SK-N-SH treated with all-trans-retinoic acid at 6 μM for 48 hours (cell line): ENCODE results near the gene LRRC25.

Experiments used
- ATAC-seq: fragments of 200-7000 bp; cut with Tn5 transposase; 3 replicates; pipeline ENCODE4 v1.9.1; 2020; ENCODE audit warnings: mild to moderate bottlenecking, moderate library complexity
- BACH2 ChIP-seq: fragments of 250-450 bp; sonication (Bioruptor Pico); IDR thresholded peaks from 2 replicates; pipeline ENCODE4 v1.9.0; 2021; ENCODE audit warnings: mild to moderate bottlenecking, borderline replicate concordance
- CSDC2 ChIP-seq: fragments of 250-450 bp; sonication (Bioruptor Pico); IDR thresholded peaks from 2 replicates; pipeline ENCODE4 v1.5.0; 2020; ENCODE audit warnings: mild to moderate bottlenecking, moderate library complexity
- ISL1 ChIP-seq: fragments of 250-450 bp; sonication (Bioruptor Pico); IDR thresholded peaks from 2 replicates; pipeline ENCODE4 v2.1.2; 2022; ENCODE audit warnings: mild to moderate bottlenecking, moderate library complexity
- PATZ1 ChIP-seq: fragments of 250-450 bp; sonication (Bioruptor Pico); IDR thresholded peaks from 2 replicates; pipeline ENCODE4 v1.8.0; 2020; ENCODE audit warnings: mild to moderate bottlenecking, moderate library complexity, borderline replicate concordance
- PPARA ChIP-seq: fragments of 250-450 bp; sonication (Bioruptor Pico); IDR thresholded peaks from 2 replicates; pipeline ENCODE4 v1.5.0; 2020; ENCODE audit warnings: mild to moderate bottlenecking, borderline replicate concordance
- SNAI2 ChIP-seq: fragments of 250-450 bp; sonication (Bioruptor Pico); IDR thresholded peaks from 2 replicates; pipeline ENCODE4 v1.5.0; 2020; ENCODE audit warnings: mild to moderate bottlenecking, moderate library complexity
- TCF4 ChIP-seq: fragments of 250-450 bp; sonication (Bioruptor Pico); IDR thresholded peaks from 2 replicates; pipeline ENCODE4 v1.8.0; 2021; ENCODE audit warnings: mild to moderate bottlenecking, moderate library complexity, borderline replicate concordance
- TOX ChIP-seq: fragments of 250-450 bp; sonication (Bioruptor Pico); IDR thresholded peaks from 2 replicates; pipeline ENCODE4 v1.8.0; 2021; ENCODE audit warnings: mild to moderate bottlenecking, moderate library complexity, borderline replicate concordance
- TSHZ2 ChIP-seq: fragments of 250-450 bp; sonication (Bioruptor Pico); IDR thresholded peaks from 2 replicates; pipeline ENCODE4 v1.5.0; 2020; ENCODE audit warnings: mild to moderate bottlenecking, moderate library complexity
- ZC3H10 ChIP-seq: fragments of 250-450 bp; sonication (Bioruptor Pico); IDR thresholded peaks from 2 replicates; pipeline ENCODE4 v1.5.1; 2021; ENCODE audit warnings: mild to moderate bottlenecking, moderate library complexity
- ZFP3 ChIP-seq: fragments of 250-450 bp; sonication (Bioruptor Pico); IDR thresholded peaks from 2 replicates; pipeline ENCODE4 v1.5.0; 2020; ENCODE audit warnings: mild to moderate bottlenecking, moderate library complexity
- ZFP30 ChIP-seq: fragments of 450-650 bp; formaldehyde crosslinking; IDR thresholded peaks from 2 replicates; pipeline ENCODE4 v1.5.0; 2022; ENCODE audit warnings: mild to moderate bottlenecking, moderate library complexity
- ZNF565 ChIP-seq: fragments of 450-650 bp; formaldehyde crosslinking; conservative IDR thresholded peaks from 2 replicates; pipeline ENCODE4 v1.5.0; 2020; ENCODE audit warnings: low read depth, mild to moderate bottlenecking, moderate library complexity
- ZNF70 ChIP-seq: fragments of 450-650 bp; formaldehyde crosslinking; IDR thresholded peaks from 2 replicates; pipeline ENCODE4 v1.5.0; 2020; ENCODE audit warnings: mild to moderate bottlenecking, moderate library complexity
- ZNF8 ChIP-seq: fragments of 450-650 bp; formaldehyde crosslinking; IDR thresholded peaks from 2 replicates; pipeline ENCODE4 v1.5.0; 2020; ENCODE audit warnings: mild to moderate bottlenecking, moderate library complexity
- TF ChIP-seq, protein P1 (sequence below): fragments of 250-450 bp; sonication (Bioruptor Pico); IDR thresholded peaks from 2 replicates; pipeline ENCODE4 v1.5.1; 2020; ENCODE audit warnings: low read depth, mild to moderate bottlenecking, moderate library complexity

The LRRC25 gene

GRCh38 chr19:18399008-18399407 lies 1.6 kb upstream of the LRRC25 start:
- ATAC-seq: no peak

GRCh38 chr19:18396471-18397241 lies 766 bp downstream of the LRRC25 start:
- TF ChIP-seq SNAI2 (CRISPR knock-in tag) (no peak), ISL1 (CRISPR knock-in tag) (no peak), ZNF70 (CRISPR knock-in tag) (no peak), PPARA (CRISPR knock-in tag) (no peak), CSDC2 (CRISPR knock-in tag) (no peak), BACH2 (no peak)
- TF ChIP-seq, protein P1, sequence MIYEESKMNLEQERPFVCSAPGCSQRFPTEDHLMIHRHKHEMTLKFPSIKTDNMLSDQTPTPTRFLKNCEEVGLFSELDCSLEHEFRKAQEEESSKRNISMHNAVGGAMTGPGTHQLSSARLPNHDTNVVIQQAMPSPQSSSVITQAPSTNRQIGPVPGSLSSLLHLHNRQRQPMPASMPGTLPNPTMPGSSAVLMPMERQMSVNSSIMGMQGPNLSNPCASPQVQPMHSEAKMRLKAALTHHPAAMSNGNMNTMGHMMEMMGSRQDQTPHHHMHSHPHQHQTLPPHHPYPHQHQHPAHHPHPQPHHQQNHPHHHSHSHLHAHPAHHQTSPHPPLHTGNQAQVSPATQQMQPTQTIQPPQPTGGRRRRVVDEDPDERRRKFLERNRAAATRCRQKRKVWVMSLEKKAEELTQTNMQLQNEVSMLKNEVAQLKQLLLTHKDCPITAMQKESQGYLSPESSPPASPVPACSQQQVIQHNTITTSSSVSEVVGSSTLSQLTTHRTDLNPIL (CRISPR knock-in tag): no peak
- no peak for ATAC-seq

More at GRCh38 chr19:18399008-18399407, 1.6 kb upstream of the LRRC25 start:
- TF ChIP-seq ZC3H10: no peak
- no peak for TF ChIP-seq CSDC2 (CRISPR knock-in tag)
- no peak for TF ChIP-seq TOX (CRISPR knock-in tag)
- no peak for TF ChIP-seq ZFP30 (CRISPR knock-in tag)
- no peak for TF ChIP-seq TSHZ2 (CRISPR knock-in tag)
- no peak for TF ChIP-seq PATZ1 (CRISPR knock-in tag)
- TF ChIP-seq, protein P1 (CRISPR knock-in tag): no peak
- TF ChIP-seq, all 23 proteins: peak for 0

- TF ChIP-seq PATZ1 (CRISPR knock-in tag): no peak
- TF ChIP-seq BACH2: no peak
- no peak for TF ChIP-seq CSDC2 (CRISPR knock-in tag)
- TF ChIP-seq PPARA (CRISPR knock-in tag): no peak
- no peak for TF ChIP-seq ZFP3 (CRISPR knock-in tag)
- TF ChIP-seq TCF4 (CRISPR knock-in tag): no peak
- TF ChIP-seq, all 23 proteins: peak for 0
Observed at GRCh38 chr19:18393836-18394235, 3.6 kb downstream of the LRRC25 start.

DNA sequence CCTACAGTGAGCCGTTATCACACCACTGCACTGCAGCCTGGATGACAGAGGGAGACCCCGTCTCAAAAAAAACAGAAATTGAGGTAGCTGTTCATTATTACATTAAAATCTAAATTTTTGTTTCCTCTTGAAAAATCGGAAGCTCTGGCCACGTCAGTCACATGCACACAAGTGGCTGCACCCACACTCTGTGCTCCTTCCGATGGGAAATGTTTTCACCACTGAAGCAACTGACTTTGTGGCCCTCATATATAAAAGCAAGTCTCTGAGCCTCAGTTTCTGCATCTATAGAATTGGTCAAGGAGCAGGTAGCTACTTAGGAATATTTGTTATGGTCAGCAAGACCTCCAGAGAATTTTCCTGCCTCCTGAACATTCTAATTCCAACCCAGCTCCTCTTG lies 4.5 kb downstream of the LRRC25 start:
- ATAC-seq: no peak
- TF ChIP-seq TSHZ2 (CRISPR knock-in tag) (no peak), CSDC2 (CRISPR knock-in tag) (no peak), TOX (CRISPR knock-in tag) (no peak), ZNF8 (CRISPR knock-in tag) (no peak), ZNF565 (CRISPR knock-in tag) (no peak), PATZ1 (CRISPR knock-in tag) (no peak), BACH2 (no peak)
- TF ChIP-seq, protein P1 (CRISPR knock-in tag): no peak

More at GRCh38 chr19:18393836-18394235, 3.6 kb downstream of the LRRC25 start:
- ATAC-seq: no peak
